Ramos (cell line): ENCODE results near the gene SPON2.

Experiments
- in situ Hi-C: fragments of 300-500 bp; cut with MboI; formaldehyde crosslinking; loops from one replicate; pipeline ENCODE4 v1.14.3; 2022; ENCODE audit warnings: low sequenced_read_pairs; ENCODE audit not compliant: unreplicated experiment

Gene SPON2

GRCh38 chr4:1172228-1172851 lies at the start of gene SPON2:
Gene SPON2, minus strand, starts transcription at chr4:1172583.
- in situ Hi-C loops: no loop called here

- in situ Hi-C loops: no loop called here
Observed at GRCh38 chr4:1221155-1221870, 48.9 kb upstream of the SPON2 start.

DNA sequence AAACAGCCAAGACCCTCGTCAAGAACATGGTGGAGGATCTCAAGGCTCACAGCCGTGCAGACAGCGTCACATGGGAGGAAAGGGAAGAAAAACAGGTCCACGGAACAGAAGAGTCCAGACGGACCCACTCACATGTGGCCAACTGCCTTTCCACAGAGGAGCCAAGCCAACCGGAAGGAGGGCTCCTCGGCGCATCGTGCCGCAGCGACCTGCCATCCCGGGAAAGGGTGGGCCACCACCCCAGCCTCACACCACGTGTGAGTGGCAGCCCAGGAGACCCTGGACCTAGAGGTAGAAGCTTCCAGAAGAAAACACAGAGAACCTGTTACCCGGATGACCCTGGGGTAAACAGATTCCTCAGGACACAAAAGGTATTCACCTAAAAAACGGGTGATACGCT lies 48.2 kb upstream of the SPON2 start:
- in situ Hi-C loops: no loop called here

- in situ Hi-C loops: no loop called here
Observed at GRCh38 chr4:1219566-1219950, 47.2 kb upstream of the SPON2 start.

- in situ Hi-C loops: no loop called here
Observed at GRCh38 chr4:1218634-1219565, 46.5 kb upstream of the SPON2 start.

- in situ Hi-C loops: no loop called here
Observed at GRCh38 chr4:1217366-1217765, 45.0 kb upstream of the SPON2 start.

DNA sequence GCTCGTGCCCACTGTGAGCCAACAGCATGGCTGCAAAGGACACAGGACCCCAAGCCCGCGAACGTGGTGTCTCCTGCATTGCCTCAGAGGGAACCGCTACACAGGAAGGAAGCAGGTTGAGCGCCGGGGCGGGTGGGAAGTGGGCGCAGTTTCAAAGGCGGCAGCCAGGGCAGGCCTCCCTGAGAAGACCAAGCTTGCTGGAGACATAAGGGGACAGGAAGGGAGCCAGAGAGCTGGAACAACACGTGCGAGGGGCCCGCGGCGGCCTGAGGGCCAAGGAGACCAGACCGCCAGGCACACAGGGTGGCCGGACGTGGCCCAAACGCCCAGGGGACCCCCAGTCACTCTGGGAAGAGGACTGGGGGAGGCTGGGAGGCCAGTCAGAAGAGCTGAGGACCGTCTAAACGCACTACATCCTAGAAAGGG lies 44.5 kb upstream of the SPON2 start:
- in situ Hi-C loops: no loop called here

GRCh38 chr4:1216076-1216614 lies 43.8 kb upstream of the SPON2 start:
- in situ Hi-C loops: no loop called here

- in situ Hi-C loops: no loop called here
Observed at GRCh38 chr4:1215141-1216075, 43.0 kb upstream of the SPON2 start.

- in situ Hi-C loops: no loop called here
Observed at GRCh38 chr4:1214101-1215095, 42.0 kb upstream of the SPON2 start.

- in situ Hi-C loops: no loop called here
Observed at GRCh38 chr4:1213336-1213995, 41.1 kb upstream of the SPON2 start.

GRCh38 chr4:1212546-1213335 lies 40.4 kb upstream of the SPON2 start:
- in situ Hi-C loops: no loop called here

DNA sequence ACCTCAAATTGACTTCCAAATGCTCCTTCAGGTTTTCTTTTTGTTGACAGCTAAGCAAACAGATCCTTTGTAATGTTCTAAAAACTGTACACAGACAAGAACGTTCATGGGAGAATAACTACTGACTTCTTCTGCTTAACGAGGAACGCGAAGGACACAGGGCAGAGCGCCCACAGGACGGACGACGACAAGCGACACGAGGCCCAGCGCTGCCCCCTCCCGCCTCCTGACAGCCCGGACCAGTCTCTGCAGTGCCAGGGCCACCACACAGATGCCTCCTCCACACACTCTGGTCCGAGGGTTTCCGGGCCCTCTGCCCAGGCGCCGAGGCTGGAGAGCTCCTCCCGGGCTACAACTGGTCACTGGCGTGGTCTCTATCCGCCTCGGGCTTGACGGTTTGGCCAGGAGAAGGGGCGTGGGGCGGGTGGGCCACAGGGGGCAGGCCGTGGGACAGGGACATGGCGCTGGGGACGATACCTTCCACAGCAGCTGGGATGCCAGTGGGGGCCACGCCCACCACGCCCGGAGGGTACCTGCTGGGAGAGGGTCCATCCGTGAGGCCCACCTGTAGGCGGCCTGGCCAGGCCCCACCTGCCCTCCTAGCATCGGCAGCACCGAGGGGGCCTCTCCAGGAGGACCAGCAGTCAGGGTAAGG lies 39.6 kb upstream of the SPON2 start:
- in situ Hi-C loops: no loop called here

GRCh38 chr4:1211371-1211770 lies 39.0 kb upstream of the SPON2 start:
- in situ Hi-C loops: no loop called here

GRCh38 chr4:1210971-1211370 lies 38.6 kb upstream of the SPON2 start:
- in situ Hi-C loops: no loop called here

DNA sequence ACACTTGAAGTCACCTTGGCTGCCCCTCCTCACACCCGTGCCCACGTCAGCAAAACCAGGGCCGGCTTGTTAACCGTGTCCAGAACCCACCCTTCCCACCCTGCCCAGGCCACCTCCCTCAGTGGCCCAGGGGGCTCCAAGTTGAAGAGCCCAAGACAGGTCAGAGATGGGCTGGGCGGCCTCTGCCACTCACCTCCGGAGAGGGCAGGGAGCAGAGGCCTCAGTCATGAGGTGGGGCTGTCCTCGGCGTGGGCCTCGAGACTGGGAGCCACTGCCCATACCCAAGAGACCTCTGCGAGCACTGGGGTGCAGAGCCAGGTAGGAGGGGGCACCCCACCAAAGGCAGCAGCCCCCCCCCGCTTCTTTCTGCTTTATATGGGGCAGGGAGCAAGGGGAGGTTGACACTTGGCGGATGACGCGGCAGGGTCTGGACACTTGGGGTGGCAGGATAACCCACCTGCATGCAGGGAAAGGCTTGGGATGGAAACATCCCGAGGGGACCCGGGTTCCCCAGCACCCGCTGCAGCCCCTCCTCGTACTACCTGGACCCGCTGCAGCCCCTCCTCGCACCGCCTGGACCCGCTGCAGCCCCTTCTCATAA lies 38.0 kb upstream of the SPON2 start:
- in situ Hi-C loops: no loop called here
